ENCODE results near the gene GJC1. TPM values are rescaled to one million over a fixed set of nuclear protein-coding genes. Genes with fewer than 3 reads are reported as not detected.
"Not testable (repeated sequence)": the region's sequence is repeated elsewhere in the genome, so short reads cannot be mapped to it uniquely, and the experiment has no call there.

GJC1 gene
- polyA plus RNA-seq, 1 donor from 2014 or later: 8.0 TPM

- peaks cover 47% of the 10 kb centered on the region for H3K79me2 ChIP-seq (replicated peaks; ENCODE audit: insufficient read depth, low read length)
- H4K20me1 ChIP-seq (ENCODE audit: insufficient read depth): not testable (repeated sequence)
Observed at GRCh38 chr17:44818508-44818907, 11.6 kb downstream of the GJC1 start.

GRCh38 chr17:44812263-44812662, 17.8 kb downstream of the GJC1 start:
- peaks cover 48% of the 10 kb centered on the region for H3K79me2 ChIP-seq (replicated peaks; ENCODE audit: insufficient read depth, low read length)

More at GRCh38 chr17:44818508-44818907, 11.6 kb downstream of the GJC1 start:
- H2AFZ ChIP-seq (ENCODE audit: low read depth, low read length); H3K9me3 ChIP-seq (ENCODE audit: low read length); H3K27me3 ChIP-seq (ENCODE audit: insufficient read depth, low read depth, low read length); H3K9me2 ChIP-seq (ENCODE audit: insufficient read depth, low read length); H3F3A ChIP-seq (ENCODE audit: insufficient read depth, low read length, poor library complexity, severe bottlenecking); H3K4me3 ChIP-seq (ENCODE audit: low read length); H3K4me2 ChIP-seq (ENCODE audit: low read length); H3K36me3 ChIP-seq (ENCODE audit: insufficient read depth, low read length); H3K9ac ChIP-seq (ENCODE audit: low read length); H3K27ac ChIP-seq (ENCODE audit: low read length): not testable (repeated sequence)

GRCh38 chr17:44808656-44809388, 21.3 kb downstream of the GJC1 start:
- not testable (repeated sequence) for H4K20me1 ChIP-seq (ENCODE audit: insufficient read depth); H3K9me2 ChIP-seq (ENCODE audit: insufficient read depth, low read length)
- peaks cover 23% of the 10 kb centered on the region for H3K79me2 ChIP-seq (replicated peaks; ENCODE audit: insufficient read depth, low read length)

More at GRCh38 chr17:44812263-44812662, 17.8 kb downstream of the GJC1 start:
- H3K36me3 ChIP-seq (ENCODE audit: insufficient read depth, low read length): no peaks in the 10 kb centered on the region
- no peaks in the 10 kb centered on the region for H4K20me1 ChIP-seq (ENCODE audit: insufficient read depth)
- no peak overlapping the region for H3K9ac ChIP-seq (ENCODE audit: low read length)
- no peaks in the 10 kb centered on the region for H3K9me2 ChIP-seq (ENCODE audit: insufficient read depth, low read length)
- no peaks in the 10 kb centered on the region for H3F3A ChIP-seq (ENCODE audit: insufficient read depth, low read length, poor library complexity, severe bottlenecking)
- H3K9me3 ChIP-seq (ENCODE audit: low read length): no peaks in the 10 kb centered on the region
- no peak overlapping the region for H3K27ac ChIP-seq (ENCODE audit: low read length)
- no peak overlapping the region for H3K4me3 ChIP-seq (ENCODE audit: low read length)
- no peak overlapping the region for H3K4me2 ChIP-seq (ENCODE audit: low read length)
- H3K27me3 ChIP-seq (ENCODE audit: insufficient read depth, low read depth, low read length): no peaks in the 10 kb centered on the region
- TF ChIP-seq EP300 (conservative IDR thresholded peaks at IDR 0.05; ENCODE audit: poor library complexity, severe bottlenecking): no peak
- no peak overlapping the region for H2AFZ ChIP-seq (ENCODE audit: low read depth, low read length)

GRCh38 chr17:44808156-44808555, 21.9 kb downstream of the GJC1 start:
- Histone ChIP-seq H3K9me3 (ENCODE audit: low read length) (no peaks in the 10 kb centered on the region), H3F3A (ENCODE audit: insufficient read depth, low read length, poor library complexity, severe bottlenecking) (no peaks in the 10 kb centered on the region), H4K20me1 (ENCODE audit: insufficient read depth) (no peaks in the 10 kb centered on the region), H3K36me3 (ENCODE audit: insufficient read depth, low read length) (no peaks in the 10 kb centered on the region), H3K9me2 (ENCODE audit: insufficient read depth, low read length) (no peaks in the 10 kb centered on the region), H3K27ac (ENCODE audit: low read length) (no peak overlapping the region), H3K27me3 (ENCODE audit: insufficient read depth, low read depth, low read length) (no peaks in the 10 kb centered on the region), H3K4me2 (ENCODE audit: low read length) (no peak overlapping the region), H3K79me2 (replicated peaks; ENCODE audit: insufficient read depth, low read length) (peaks cover 19% of the 10 kb centered on the region), H2AFZ (ENCODE audit: low read depth, low read length) (no peak overlapping the region), H3K9ac (ENCODE audit: low read length) (no peak overlapping the region), H3K4me3 (ENCODE audit: low read length) (no peak overlapping the region)
- no peak for TF ChIP-seq EP300 (conservative IDR thresholded peaks at IDR 0.05; ENCODE audit: poor library complexity, severe bottlenecking)
- no peak for TF ChIP-seq TAF1 (IDR thresholded peaks at IDR 0.05; ENCODE audit: low read depth)
- no peak for TF ChIP-seq SMC3 (conservative IDR thresholded peaks at IDR 0.05; ENCODE audit: poor library complexity)
- no peak for TF ChIP-seq REST (IDR thresholded peaks at IDR 0.05; ENCODE audit: borderline replicate concordance)
- TF ChIP-seq MXI1 (conservative IDR thresholded peaks at IDR 0.05; ENCODE audit: poor library complexity, severe bottlenecking): no peak
- TF ChIP-seq RAD21 (conservative IDR thresholded peaks at IDR 0.05): no peak
- TF ChIP-seq EZH2 (IDR thresholded peaks at IDR 0.05; ENCODE audit: borderline replicate concordance, insufficient read depth, low read length, poor library complexity, severe bottlenecking): no peak
- no peak for TF ChIP-seq POLR2AphosphoS5 (IDR thresholded peaks at IDR 0.05)
- TF ChIP-seq, protein P1, sequence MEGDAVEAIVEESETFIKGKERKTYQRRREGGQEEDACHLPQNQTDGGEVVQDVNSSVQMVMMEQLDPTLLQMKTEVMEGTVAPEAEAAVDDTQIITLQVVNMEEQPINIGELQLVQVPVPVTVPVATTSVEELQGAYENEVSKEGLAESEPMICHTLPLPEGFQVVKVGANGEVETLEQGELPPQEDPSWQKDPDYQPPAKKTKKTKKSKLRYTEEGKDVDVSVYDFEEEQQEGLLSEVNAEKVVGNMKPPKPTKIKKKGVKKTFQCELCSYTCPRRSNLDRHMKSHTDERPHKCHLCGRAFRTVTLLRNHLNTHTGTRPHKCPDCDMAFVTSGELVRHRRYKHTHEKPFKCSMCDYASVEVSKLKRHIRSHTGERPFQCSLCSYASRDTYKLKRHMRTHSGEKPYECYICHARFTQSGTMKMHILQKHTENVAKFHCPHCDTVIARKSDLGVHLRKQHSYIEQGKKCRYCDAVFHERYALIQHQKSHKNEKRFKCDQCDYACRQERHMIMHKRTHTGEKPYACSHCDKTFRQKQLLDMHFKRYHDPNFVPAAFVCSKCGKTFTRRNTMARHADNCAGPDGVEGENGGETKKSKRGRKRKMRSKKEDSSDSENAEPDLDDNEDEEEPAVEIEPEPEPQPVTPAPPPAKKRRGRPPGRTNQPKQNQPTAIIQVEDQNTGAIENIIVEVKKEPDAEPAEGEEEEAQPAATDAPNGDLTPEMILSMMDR (IDR thresholded peaks at IDR 0.05; ENCODE audit: poor library complexity, severe bottlenecking): no peak

More at GRCh38 chr17:44808656-44809388, 21.3 kb downstream of the GJC1 start:
- H3K4me3 ChIP-seq (ENCODE audit: low read length); H2AFZ ChIP-seq (ENCODE audit: low read depth, low read length); H3K4me2 ChIP-seq (ENCODE audit: low read length); H3K9ac ChIP-seq (ENCODE audit: low read length); H3F3A ChIP-seq (ENCODE audit: insufficient read depth, low read length, poor library complexity, severe bottlenecking); H3K27ac ChIP-seq (ENCODE audit: low read length); H3K27me3 ChIP-seq (ENCODE audit: insufficient read depth, low read depth, low read length); H3K36me3 ChIP-seq (ENCODE audit: insufficient read depth, low read length); H3K9me3 ChIP-seq (ENCODE audit: low read length): not testable (repeated sequence)
